SHP77 treated with DMSO at 0.1 percent for 48 hours (cell line): ENCODE measurements around the gene UTP25.
"Not testable (repeated sequence)": the region's sequence is repeated elsewhere in the genome, so short reads cannot be mapped to it uniquely, and the experiment has no call there.

ENCODE experiments used
- DNase-seq: peaks from one replicate; lab custom pipeline; 2025; lab: John Stamatoyannopoulos, UW

UTP25 gene

GRCh38 chr1:209871430-209871829 lies 43.7 kb downstream of the UTP25 start:
- no peak for DNase-seq

- no peak for DNase-seq
Measured at GRCh38 chr1:209873067-209873799, 45.5 kb downstream of the UTP25 start.

- peak; percentile 10 for DNase-seq
Measured at GRCh38 chr1:209875515-209875914, 47.7 kb downstream of the UTP25 start.

- no peak for DNase-seq
Measured at GRCh38 chr1:209876078-209876800, 48.5 kb downstream of the UTP25 start.

- no peak for DNase-seq
Measured at GRCh38 chr1:209877087-209877764, 49.5 kb downstream of the UTP25 start.

GRCh38 chr1:209878964-209879363 lies 51.2 kb downstream of the UTP25 start:
- no peak for DNase-seq

- DNase-seq = no peak
Measured at GRCh38 chr1:209879539-209879938, 51.8 kb downstream of the UTP25 start.

GRCh38 chr1:209880031-209880430 lies 52.3 kb downstream of the UTP25 start:
- DNase-seq = no peak

- no peak for DNase-seq
Measured at GRCh38 chr1:209881619-209882018, 53.8 kb downstream of the UTP25 start.

GRCh38 chr1:209882286-209882685 lies 54.5 kb downstream of the UTP25 start:
- DNase-seq = no peak

- no peak for DNase-seq
Measured at GRCh38 chr1:209882942-209883340, 55.2 kb downstream of the UTP25 start.

GRCh38 chr1:209883341-209883971 lies 55.7 kb downstream of the UTP25 start:
- no peak for DNase-seq

GRCh38 chr1:209884249-209884648 lies 56.5 kb downstream of the UTP25 start:
- no peak for DNase-seq

- DNase-seq = no peak
Measured at GRCh38 chr1:209884665-209885117, 56.9 kb downstream of the UTP25 start.

GRCh38 chr1:209885403-209886218 lies 57.8 kb downstream of the UTP25 start:
- no peak for DNase-seq

- DNase-seq = no peak
Measured at GRCh38 chr1:209886219-209886536, 58.4 kb downstream of the UTP25 start.

- not testable (repeated sequence) for DNase-seq
Measured at GRCh38 chr1:209888291-209889076, 60.7 kb downstream of the UTP25 start.

GRCh38 chr1:209889077-209889418 lies 61.3 kb downstream of the UTP25 start:
- no peak for DNase-seq

GRCh38 chr1:209890641-209891330 lies 63.0 kb downstream of the UTP25 start:
- no peak for DNase-seq

GRCh38 chr1:209893751-209894150 lies 66.0 kb downstream of the UTP25 start:
- no peak for DNase-seq
